Bronchial epithelial cell (primary cell): Measurements from ENCODE around the gene GUCA1C. TPM values are rescaled to one million over a fixed set of nuclear protein-coding genes. Genes with fewer than 3 reads are reported as not detected.

Experiments used
- DNase-seq: peaks from one replicate; pipeline ENCODE4 v3.0.0-alpha.2; 2010; ENCODE audit warnings: low read depth
- FAIRE-seq: peaks from 2 replicates; lab custom pipeline; 2011; peaks lifted over from hg19 to GRCh38; lab: Jason Lieb, UNC
- H3K27me3 ChIP-seq: 2 replicates; pipeline ENCODE4 v1.5.1; 2011; ENCODE audit warnings: low read length; ENCODE audit not compliant: control insufficient read depth, insufficient read depth
- H3K36me3 ChIP-seq: 2 replicates; pipeline ENCODE4 v1.5.1; 2011; ENCODE audit warnings: low read length; ENCODE audit not compliant: control insufficient read depth, insufficient read depth
- H3K4me3 ChIP-seq: 2 replicates; pipeline ENCODE4 v1.5.1; 2011; ENCODE audit warnings: mild to moderate bottlenecking, low read depth, low read length, control low read depth
- total RNA-seq: library from RNA; depleted of rRNA; stranded (reverse); fragments of >200 nt; gene quantifications from 2 replicates; pipeline ENCODE4 v1.2.1, GENCODE V29; 2014
- TF ChIP-seq, protein P1 (sequence below): IDR thresholded peaks from 2 replicates; pipeline ENCODE4 v1.5.1; 2011; ENCODE audit warnings: mild to moderate bottlenecking, moderate library complexity, low read length, control low read depth, inconsistent platforms; ENCODE audit not compliant: insufficient read depth, severe bottlenecking

GUCA1C gene
- total RNA-seq, 1 donor from 2014 or later = not detected

GRCh38 chr3:108883373-108883772 is 70.3 kb downstream of the GUCA1C start:
- Histone ChIP-seq H3K27me3 (no peaks in the 10 kb centered on the region), H3K36me3 (no peaks in the 10 kb centered on the region), H3K4me3 (no peak overlapping the region)
- DNase-seq = no peak
- no peak for FAIRE-seq
- TF ChIP-seq, protein P1, sequence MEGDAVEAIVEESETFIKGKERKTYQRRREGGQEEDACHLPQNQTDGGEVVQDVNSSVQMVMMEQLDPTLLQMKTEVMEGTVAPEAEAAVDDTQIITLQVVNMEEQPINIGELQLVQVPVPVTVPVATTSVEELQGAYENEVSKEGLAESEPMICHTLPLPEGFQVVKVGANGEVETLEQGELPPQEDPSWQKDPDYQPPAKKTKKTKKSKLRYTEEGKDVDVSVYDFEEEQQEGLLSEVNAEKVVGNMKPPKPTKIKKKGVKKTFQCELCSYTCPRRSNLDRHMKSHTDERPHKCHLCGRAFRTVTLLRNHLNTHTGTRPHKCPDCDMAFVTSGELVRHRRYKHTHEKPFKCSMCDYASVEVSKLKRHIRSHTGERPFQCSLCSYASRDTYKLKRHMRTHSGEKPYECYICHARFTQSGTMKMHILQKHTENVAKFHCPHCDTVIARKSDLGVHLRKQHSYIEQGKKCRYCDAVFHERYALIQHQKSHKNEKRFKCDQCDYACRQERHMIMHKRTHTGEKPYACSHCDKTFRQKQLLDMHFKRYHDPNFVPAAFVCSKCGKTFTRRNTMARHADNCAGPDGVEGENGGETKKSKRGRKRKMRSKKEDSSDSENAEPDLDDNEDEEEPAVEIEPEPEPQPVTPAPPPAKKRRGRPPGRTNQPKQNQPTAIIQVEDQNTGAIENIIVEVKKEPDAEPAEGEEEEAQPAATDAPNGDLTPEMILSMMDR = no peak

DNA sequence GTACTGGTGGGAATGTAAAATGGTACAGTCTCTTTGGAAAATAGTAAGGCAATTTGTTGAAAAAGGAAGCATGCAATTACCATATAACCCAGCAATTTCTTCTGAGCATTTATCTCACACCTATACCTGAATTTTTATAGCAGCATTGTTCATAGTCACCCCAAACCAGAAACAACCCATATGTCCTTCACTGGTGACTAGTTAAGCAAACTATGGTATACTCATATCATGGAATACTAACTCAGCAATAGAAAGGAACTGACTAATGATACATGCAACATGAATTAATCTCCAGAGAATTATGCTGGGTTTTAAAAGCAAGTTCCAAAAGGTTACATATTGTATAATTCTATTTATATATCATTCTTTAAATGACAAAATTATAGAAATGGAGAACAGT is 70.9 kb downstream of the GUCA1C start:
- H3K4me3 ChIP-seq = no peak overlapping the region
- TF ChIP-seq, protein P1 = no peak
- no peaks in the 10 kb centered on the region for H3K27me3 ChIP-seq
- DNase-seq (no peak), FAIRE-seq (no peak)
- no peaks in the 10 kb centered on the region for H3K36me3 ChIP-seq

GRCh38 chr3:108879915-108880314 is 73.8 kb downstream of the GUCA1C start:
- TF ChIP-seq, protein P1 = no peak
- DNase-seq (no peak), FAIRE-seq (no peak)
- H3K27me3 ChIP-seq = no peaks in the 10 kb centered on the region
- no peak overlapping the region for H3K4me3 ChIP-seq
- H3K36me3 ChIP-seq = no peaks in the 10 kb centered on the region

DNA sequence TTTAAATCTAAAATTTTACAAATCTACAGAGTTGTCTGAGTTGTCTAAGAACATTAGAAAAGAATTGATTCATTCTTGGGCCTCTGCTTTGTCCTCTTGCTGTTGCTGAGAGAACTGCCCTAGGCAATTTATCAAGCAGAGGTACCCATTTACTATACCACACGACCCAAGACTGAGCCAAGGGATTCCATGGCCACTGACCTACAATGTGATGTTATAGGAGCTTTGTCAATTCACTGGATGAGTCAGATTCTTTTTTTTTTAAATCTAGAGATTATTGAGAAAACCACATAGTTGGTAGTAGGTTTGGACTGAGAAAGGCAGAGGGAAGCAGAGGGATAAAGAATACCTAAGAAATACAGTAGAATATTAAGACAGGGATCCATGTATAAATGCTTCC is 75.8 kb downstream of the GUCA1C start:
- Histone ChIP-seq H3K36me3 (no peaks in the 10 kb centered on the region), H3K4me3 (no peak overlapping the region), H3K27me3 (no peaks in the 10 kb centered on the region)
- FAIRE-seq (no peak), DNase-seq (no peak)
- TF ChIP-seq, protein P1 = no peak

DNA sequence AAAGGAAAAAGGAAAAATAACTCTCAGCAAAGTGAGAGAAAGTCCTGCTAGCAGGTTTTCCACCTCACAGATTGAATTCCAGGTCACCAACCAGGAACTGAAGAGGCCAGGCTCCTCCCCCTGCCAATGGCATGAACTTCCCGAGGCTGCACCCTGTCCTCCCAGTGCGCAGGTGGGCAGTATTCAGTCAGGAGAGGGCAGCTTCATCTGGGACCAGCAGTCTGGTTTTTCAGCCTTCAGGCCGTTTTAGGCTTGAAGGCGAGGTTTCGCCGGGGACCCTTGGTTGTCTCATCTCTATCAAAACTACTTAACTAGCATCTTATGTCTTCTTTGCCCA is 89.9 kb downstream of the GUCA1C start:
- DNase-seq (no peak), FAIRE-seq (no peak)
- TF ChIP-seq, protein P1 = no peak
- H3K36me3 ChIP-seq = no peaks in the 10 kb centered on the region
- no peaks in the 10 kb centered on the region for H3K27me3 ChIP-seq
- H3K4me3 ChIP-seq = no peak overlapping the region
